ENCODE measurements around the gene CLPTM1.
A peak's percentile ranks its signal among the peaks of the same experiment; 100 is the strongest.

Gene CLPTM1

DNA sequence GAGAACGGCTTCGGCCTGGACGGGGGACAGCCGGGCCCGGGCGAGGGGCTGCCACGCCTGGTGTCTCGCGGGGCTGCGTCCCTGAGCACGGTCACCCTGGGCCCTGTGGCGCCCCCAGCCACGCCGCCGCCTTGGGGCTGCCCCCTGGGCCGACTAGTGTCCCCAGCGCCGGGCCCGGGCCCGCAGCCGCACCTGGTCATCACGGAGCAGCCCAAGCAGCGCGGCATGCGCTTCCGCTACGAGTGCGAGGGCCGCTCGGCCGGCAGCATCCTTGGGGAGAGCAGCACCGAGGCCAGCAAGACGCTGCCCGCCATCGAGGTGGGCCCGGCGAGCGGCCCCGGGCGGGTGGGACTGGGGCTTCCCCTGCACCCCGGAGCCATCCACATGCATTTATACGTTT is 56.8 kb downstream of the CLPTM1 start:
- no peak for DNase-seq (ENCODE audit: low read depth)

DNA sequence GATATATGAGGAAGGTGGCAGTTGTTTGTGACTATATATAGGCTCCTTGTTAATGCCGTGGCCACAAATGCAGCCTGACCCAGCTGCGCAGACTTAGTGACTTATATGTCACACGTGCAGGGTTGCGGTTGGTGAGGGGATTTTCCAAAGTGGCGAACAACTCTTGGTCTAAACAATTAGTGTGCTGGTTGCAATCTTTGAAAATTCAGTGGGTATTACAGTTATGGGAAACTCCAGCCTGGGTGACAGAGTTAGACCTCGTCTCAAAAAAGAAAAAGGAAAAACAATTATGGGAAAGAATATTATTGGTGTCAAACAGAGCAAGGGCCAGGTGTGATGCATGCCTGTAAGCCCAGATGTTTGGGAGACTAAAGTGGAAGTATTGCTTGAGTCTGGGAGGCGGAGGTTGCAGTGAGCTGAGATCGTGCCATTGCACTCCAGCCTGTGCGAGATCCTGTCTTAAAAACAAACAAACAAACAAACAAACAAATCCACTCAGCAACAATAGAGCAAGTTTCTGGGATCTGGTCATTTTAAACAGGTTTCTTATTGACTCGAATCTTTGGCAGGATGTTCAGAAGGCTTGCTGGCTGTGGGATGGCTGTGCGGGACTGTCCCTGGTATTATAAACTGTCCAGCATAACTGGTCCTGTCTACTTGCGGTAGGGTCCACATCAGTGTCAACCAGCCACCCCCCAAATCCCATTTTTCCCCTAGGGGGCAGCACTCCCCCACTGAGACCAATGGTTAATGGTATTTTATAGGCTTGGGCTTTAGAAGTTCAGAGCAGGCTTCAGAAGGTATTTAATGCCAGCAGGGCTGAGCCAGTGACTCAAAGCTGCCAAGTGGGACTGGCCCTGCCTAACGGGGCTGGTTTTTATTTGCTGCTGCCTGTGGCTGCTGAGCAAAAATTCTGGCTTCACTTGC is 61.5 kb downstream of the CLPTM1 start:
- peak; percentile 73 for DNase-seq (ENCODE audit: low read depth)

DNA sequence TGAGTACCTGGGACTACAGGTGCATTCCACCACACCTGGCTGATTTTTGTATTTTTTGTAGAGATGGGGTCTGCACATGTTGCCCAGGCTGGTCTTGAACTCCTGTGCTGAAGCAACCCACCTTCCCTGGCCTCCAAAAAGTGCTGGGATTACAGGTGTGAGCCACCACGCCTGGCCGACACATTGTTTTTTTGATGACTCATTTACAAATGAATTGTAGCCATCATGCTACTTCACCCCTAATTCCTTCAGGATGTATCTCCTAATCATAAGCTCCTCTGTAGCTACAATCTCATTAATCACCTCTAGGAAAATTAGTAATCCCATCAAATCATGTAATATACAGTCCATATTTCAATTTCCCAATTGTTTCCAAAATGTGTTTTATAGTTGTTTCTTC is 64.0 kb downstream of the CLPTM1 start:
- DNase-seq (ENCODE audit: low read depth), result no peak

DNA sequence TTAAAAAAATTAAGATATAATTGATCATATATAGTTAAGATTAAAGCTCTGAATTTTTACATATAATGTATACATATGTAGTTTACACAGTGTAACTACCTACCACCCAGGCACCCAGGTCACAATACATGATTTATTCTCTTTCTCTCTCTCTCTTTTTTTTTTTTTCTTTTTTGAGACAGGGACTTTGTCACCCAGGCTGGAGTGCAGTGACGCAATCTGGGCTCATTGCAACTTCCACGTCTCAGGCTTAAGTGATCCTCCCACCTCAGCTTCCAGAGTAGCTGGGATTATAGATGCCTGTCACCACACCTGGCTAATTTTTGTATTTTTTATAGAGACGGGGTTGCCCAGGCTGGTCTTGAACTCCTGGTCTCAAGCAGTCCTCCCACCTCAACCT is 64.9 kb downstream of the CLPTM1 start:
- DNase-seq (ENCODE audit: low read depth), result no peak

DNA sequence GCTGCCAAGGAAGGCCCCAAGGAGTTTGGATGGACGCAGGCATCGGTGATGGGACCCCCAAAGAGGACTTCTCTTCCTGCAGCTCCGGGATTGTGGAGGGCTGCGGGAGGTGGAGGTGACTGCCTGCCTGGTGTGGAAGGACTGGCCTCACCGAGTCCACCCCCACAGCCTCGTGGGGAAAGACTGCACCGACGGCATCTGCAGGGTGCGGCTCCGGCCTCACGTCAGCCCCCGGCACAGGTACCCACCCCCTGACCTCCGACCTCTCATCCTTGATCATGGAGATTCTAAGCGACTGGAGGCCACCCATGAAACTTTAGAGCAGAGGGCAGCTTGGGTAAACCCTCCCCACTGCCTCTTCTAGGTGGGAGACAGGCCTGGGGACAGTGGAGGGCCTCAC is 66.8 kb downstream of the CLPTM1 start:
- DNase-seq (ENCODE audit: low read depth), result no peak

DNA sequence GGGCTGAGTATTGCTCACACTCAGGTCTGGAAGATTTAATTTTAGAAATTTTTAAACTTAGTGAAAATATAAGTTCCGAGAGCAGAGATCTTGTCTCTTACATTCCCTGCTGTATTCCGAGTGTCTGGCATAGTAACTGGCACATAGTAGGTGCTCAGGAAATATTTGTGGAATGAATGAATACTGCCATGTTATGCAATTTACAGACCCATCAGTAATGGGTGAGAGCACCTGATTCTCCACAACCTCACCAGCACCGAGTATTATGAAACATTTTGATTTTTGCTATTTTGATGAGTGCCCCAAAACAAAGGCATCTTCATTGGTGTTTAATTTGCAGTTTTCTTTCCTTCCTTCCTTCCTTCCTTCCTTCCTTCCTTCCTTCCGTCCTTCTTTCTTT is 67.9 kb downstream of the CLPTM1 start:
- no peak for DNase-seq (ENCODE audit: low read depth)

DNA sequence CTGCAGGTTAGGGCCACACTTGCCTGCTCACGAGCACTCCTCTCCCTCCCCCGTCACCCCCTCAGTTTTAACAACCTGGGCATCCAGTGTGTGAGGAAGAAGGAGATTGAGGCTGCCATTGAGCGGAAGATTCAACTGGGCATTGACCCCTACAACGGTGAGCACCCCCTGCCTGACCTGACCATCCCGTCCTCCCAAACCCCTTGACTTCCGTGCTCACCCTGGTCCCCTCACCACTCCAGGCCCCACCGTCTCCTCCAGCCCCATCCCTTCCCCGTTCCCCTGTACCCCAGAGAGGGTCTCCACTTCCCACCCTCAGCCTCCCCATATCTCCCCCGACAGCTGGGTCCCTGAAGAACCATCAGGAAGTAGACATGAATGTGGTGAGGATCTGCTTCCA is 70.1 kb downstream of the CLPTM1 start:
- DNase-seq (ENCODE audit: low read depth), result no peak

DNA sequence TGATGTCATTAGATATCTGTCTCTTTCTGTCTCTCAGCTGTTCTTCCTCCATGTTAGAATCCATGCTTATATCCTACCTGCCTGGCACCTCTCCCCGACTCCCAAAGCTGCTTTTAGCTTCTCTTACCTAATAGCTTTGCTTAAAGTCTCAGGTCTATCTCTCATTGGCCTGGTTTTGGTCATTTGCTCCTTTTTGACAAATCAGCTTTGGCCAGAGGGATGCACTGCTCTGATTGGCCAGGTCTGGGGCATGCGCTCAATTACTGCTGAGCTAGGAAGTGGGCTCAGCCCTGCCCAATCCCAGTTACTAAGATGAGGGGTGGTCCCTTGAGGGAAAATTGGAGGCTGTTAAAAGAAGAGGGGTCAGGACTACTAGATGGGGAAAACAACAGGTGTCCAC is 72.2 kb downstream of the CLPTM1 start:
- no peak for DNase-seq (ENCODE audit: low read depth)

DNA sequence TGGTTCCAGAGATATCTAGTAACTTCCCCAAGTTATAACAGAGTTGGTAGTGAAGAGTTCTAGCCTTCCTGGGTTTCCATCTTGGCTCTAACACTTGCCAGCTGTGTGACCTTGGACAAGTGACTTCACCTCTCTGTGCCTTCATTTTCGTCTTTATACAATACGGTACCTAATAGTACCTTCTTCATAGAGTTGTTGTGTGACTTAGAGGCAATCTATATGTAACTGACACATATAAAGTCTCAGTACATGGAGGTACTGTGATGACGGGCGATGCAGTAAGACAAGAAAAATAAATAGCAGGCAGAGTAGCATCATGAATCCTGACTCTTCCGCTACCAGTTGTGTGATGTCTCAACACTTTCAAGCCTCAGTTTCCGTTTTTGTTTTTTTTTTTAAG is 75.6 kb downstream of the CLPTM1 start:
- DNase-seq (ENCODE audit: low read depth), result no peak

DNA sequence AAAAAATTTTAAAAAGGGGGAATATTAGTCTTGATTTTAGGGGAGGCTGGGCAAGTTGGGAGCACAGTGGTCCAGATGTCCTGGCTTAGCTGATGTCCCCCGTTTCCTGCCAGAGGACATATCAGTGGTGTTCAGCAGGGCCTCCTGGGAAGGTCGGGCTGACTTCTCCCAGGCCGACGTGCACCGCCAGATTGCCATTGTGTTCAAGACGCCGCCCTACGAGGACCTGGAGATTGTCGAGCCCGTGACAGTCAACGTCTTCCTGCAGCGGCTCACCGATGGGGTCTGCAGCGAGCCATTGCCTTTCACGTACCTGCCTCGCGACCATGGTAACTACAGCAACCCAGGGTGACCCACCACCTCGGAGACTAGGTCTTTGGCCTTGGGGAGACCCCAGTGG is 77.2 kb downstream of the CLPTM1 start:
- no peak for DNase-seq (ENCODE audit: low read depth)

DNA sequence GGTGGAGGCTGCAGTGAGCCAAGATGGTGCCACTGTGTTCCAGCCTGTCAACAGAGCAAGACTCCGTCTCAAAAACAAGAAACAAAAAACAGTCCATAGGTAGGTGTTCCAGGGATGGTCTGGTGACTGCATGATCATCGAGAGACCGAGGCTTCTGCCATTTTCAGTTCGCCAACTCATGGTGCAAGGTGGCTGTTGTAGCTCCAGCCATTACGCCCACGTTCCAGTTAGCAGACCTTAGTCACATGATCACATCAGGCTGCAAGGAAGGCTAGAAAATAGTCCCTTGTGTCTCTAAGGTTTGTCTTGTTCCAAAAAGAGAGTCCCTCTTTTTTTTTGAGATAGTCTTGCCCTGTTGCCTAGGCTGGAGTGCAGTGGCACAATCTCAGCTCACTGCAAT is 80.6 kb downstream of the CLPTM1 start:
- DNase-seq (ENCODE audit: low read depth), result no peak

DNA sequence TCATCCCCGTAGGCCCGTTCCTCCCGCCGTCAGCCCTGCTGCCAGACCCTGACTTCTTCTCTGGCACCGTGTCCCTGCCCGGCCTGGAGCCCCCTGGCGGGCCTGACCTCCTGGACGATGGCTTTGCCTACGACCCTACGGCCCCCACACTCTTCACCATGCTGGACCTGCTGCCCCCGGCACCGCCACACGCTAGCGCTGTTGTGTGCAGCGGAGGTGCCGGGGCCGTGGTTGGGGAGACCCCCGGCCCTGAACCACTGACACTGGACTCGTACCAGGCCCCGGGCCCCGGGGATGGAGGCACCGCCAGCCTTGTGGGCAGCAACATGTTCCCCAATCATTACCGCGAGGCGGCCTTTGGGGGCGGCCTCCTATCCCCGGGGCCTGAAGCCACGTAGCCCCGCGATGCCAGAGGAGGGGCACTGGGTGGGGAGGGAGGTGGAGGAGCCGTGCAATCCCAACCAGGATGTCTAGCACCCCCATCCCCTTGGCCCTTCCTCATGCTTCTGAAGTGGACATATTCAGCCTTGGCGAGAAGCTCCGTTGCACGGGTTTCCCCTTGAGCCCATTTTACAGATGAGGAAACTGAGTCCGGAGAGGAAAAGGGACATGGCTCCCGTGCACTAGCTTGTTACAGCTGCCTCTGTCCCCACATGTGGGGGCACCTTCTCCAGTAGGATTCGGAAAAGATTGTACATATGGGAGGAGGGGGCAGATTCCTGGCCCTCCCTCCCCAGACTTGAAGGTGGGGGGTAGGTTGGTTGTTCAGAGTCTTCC is 82.4 kb downstream of the CLPTM1 start:
- no peak for DNase-seq (ENCODE audit: low read depth)

DNA sequence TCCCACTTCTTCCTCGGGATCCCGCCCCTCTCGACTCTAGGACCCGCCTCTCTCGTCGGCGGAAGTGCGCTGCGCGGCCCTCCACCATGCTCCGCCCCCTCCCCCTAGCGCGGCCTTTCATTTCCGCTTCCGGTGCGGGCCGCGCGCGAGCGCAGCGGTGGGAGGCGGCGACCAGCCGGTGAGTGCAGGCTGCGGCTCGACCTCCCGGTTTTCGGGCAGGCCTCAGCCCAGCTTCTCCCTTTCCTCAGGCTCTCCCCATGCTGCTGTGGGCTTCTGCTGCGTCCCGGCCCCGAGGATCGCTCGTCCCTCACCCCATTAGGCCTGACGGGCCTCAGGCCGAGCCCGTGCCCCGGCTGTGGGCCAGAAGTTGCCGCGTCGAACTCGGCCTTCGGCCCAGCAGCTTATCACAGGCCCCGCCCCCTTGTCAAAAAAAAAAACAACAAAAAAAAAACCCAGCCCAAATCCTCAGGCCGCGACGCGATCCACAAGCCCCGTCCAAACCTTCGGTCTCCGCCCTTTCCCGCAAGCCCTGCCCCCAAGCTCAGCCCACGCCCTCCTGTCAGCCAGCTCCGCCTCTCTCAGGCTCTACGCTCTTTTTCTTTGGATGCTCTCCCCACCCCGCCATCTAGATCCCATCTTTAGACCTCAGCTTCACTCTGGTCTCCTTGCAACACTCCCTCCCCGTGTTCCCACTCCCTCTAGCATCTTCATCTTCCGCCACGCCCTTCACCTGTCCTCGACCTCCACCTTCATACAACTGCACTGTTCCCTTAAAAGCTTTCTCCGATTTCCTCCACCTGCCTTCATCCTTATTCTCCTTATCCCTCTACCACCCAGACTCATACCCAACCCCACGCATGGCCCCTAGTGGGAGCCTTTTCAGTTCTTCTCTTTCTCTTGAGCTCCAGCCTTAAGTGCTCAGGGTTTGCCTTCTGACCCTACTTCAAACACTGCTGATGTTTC is 84.0 kb downstream of the CLPTM1 start, which contains the start of gene CLASRP:
TSS of gene CLASRP (plus strand) at position 115 of the 963 bp plus-strand sequence. CDS start 1,168 bp downstream, outside the sequence.
- peak; percentile 82 for DNase-seq (ENCODE audit: low read depth)

DNA sequence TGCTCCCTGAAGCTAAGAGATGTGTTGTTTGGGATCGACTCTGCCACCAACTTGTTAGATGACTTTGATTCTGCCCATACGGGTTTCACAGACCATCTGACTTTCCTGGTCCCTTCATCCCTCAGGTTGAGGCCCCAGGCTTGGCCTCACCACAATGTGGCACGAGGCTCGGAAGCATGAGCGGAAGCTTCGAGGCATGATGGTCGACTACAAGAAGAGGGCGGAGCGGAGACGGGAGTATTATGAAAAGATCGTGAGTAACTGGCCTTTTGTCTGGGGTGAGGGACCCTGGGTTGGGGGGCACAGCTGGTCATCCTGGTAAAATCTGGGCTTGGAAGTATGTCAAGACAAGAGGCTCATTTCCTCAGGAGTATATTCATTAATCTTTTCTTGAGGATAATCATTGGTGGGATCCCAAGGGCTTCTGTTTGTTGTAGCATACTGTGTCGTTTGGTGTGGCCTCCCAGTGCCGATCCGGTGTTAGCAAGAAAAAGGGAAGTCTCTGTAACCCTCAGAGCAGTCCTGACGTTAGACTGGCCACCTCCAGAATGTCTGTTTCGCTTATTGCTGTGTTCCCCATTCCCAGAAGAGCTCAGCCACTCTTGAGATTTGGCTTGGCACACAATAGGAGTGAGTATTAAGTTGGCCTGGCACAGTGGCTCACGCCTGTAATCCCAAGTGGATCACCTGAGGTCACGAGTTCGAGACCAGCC is 85.0 kb downstream of the CLPTM1 start:
- no peak for DNase-seq (ENCODE audit: low read depth)

DNA sequence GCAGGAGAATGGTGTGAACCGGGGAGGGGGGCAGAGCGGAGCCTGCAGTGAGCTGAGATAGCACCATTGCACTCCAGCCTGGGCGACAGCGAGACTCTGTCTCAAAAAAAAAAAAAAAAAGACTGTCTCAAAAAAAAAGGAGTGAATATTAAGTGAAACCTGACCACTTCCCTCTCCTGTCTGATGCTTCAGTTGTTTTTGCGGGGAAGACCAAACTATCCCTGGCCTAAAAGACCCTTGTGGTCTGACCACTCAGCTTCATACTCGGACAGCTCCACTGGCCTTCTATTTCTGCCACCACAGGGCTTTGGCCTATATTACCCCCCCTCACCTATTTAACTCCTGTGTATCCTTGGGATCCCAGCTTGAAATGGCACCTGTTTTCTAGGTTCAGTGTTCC is 85.9 kb downstream of the CLPTM1 start:
- no peak for DNase-seq (ENCODE audit: low read depth)

Measured in stromal cell of bone marrow (primary cell).